Ovary (tissue), 3 donors: ENCODE data around the gene PSME1.

Experiments used
- CTCF ChIP-seq, 3 donors: fragments of 450-650 bp in 2 of 3; fragments of 200-600 bp in 1 of 3; IDR thresholded peaks; one replicate each; pipeline versions ENCODE4 v1.5.1 to v1.8.0; 2016 to 2022; ENCODE audit warnings: antibody characterized with exemption in 3 of 3, mild to moderate bottlenecking in 1 of 3
- POLR2A ChIP-seq: fragments of 450-650 bp; IDR thresholded peaks from one replicate; pipeline ENCODE4 v1.6.1; 2017; ENCODE audit warnings: antibody characterized with exemption, mild to moderate bottlenecking, moderate library complexity
- donor health status: DM: no; HTN: no; CAD: no.

- TF ChIP-seq CTCF (IDR thresholded peaks at IDR 0.05) (peak in 1 of 3 donors; percentile 52), POLR2A (peak; percentile 48)
Measured at GRCh38 chr14:24093901-24094840, 41.8 kb upstream of the PSME1 start, which contains the start of gene PCK2.
